ENCODE results near the gene XYLT1.

DNA sequence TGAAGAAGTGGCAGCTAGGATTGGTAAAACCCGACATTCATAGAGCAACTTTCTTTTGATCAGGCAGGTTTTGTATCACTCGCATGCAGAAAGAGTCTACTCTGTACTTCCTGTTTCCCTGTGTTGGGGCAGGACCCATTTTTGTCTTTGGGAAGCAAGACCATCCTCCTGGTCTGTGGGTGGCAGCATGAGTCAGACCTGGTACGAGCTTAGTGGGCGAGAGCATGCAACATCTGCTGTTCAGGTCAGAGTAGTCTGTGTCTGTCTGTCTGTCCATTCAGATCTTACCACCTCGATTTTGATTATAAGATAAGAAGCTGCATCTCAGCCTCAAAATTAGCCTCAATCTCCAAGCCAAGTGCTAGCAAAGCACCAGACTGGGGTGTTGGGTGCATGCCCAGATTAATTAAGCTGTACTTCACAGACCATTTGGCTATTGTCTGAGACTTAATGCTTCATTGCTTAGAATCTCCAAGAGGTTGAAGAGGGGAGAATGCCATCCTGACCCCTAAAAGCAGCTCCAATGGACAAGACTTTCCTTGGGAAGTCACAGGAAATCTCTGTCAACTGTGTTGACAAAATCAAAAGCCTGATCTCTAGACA is 110.9 kb downstream of the XYLT1 start:
- TF ChIP-seq POLR2A (IDR thresholded peaks at IDR 0.05; ENCODE audit: low read depth, low read length) (no peak), POLR2AphosphoS5 (IDR thresholded peaks at IDR 0.05; ENCODE audit: low read depth, low read length) (no peak), TAF1 (IDR thresholded peaks at IDR 0.05; ENCODE audit: low read depth, low read length) (no peak)
